ENCODE measurements around the gene DPH2.

DNA sequence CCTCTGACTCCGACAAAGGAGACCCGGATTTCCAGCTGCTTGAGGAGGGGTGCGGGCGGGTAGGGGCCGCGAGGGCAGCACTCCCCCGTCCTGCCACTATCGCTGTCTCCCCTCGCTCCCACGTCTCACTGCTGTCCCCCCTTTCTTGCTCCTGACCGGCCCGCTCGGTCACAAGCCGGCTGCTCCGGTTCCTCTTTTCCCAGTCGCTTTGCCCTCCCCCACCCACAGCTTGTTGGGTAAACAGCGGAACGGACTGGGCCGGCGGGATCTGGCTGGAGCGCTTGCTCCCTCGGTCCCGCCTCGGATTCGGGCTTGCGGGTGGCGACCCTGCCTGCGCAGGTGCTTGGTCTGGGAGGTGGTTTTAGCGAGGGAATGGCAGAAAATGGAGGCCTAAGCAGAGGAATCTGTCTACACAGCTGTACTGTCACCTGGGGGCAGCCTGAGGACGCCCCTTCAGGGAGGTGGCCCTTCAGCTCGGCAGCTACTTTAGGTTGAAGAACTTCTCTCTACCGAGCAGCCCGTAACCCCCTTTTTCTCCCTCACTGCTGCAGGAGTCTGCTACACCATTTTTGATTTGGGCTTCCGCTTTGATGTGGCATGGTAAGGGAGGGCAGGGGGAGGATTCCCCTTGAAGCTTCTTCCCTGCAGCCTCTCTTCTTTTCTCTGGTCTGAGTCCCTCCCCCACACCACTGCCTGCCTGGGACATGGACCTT is 5.6 kb downstream of the DPH2 start:
- TF ChIP-seq EZH2 (IDR thresholded peaks at IDR 0.05; ENCODE audit: insufficient read depth, poor library complexity, severe bottlenecking) (no peak), EZH2phosphoT487 (IDR thresholded peaks at IDR 0.05; ENCODE audit: insufficient read depth, low read depth) (no peak)
